GM18907 (cell line): ENCODE data around the gene KIF6.

ENCODE experiments used
- ATAC-seq: cut with Tn5 transposase; IDR thresholded peaks from one replicate; pipeline ENCODE4 v1.9.1; 2021; ENCODE audit warnings: mild to moderate bottlenecking, moderate library complexity; ENCODE audit not compliant: unreplicated experiment

KIF6 gene

GRCh38 chr6:39333644-39334438, 391.4 kb downstream of the KIF6 start:
- no peak for ATAC-seq

DNA sequence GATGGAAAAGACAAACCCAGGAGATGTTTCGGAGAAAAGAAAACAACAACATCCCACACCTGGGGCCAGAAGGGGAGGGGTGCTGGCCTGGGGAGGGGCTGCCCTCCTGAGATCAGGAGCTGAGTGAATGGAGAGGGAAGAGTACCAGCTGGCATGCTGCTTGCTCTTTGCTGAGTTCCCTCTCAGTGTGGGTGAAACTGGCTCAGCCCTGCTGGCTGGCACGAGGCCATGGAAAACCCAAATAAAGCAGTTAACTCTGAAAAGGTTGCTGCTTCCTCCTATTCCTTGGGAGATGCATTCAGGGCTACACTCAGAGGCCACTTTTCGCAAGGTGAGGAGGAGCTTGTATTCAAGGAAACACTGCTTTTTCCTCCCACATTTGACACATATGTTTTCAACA, 394.7 kb downstream of the KIF6 start:
- ATAC-seq = peak; percentile 15

DNA sequence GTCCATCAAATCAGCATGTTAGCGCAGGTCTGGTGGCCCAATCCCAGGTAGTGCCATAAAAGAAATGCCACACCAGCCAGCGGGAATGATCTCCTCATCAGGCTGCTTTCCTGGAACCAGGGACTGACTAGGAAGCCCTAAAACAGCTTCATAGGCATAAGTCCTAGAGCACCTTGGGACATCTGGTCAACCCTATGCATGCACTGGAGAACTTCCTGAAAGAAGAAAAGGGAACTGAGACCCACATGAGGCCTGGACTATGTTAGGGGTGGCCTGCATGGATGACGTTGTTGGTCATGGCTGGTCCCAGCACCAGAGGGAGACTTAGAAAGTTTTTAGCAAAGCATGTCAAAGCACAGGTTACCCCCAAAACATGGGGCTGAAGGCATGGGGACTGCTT, 395.2 kb downstream of the KIF6 start:
- ATAC-seq = peak; percentile 90

- no peak for ATAC-seq
These were observed 397.1 kb downstream of the KIF6 start for GRCh38 chr6:39328066-39328465.

GRCh38 chr6:39327507-39327906, 397.7 kb downstream of the KIF6 start:
- ATAC-seq = no peak

- no peak for ATAC-seq
These were observed 402.8 kb downstream of the KIF6 start, which contains the start of gene KCNK16 for GRCh38 chr6:39322306-39322850. TSS of gene KCNK16 (minus strand) at chr6:39322702. CDS start at chr6:39322540, 162 bp downstream.

DNA sequence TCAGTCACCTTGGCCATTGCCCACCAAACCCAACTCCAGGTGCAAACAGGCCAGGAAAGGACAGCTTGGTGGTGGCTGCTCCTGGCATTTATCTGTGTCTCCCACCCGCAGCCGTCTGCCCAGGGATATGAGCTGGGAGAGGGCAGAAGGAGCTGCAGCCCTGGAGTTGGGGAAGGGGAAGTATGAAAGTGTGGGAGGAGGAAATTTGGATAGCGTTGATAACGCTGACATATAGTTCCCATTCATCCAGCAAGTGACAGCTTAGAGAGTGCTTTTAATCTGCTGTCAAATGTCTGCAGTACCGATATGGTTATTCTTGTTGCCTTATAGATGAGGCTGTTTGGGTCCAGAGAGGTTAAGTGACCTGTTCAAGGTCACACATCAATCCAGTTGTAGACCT, 403.4 kb downstream of the KIF6 start:
- ATAC-seq = no peak

GRCh38 chr6:39320363-39320984, 404.7 kb downstream of the KIF6 start:
- no peak for ATAC-seq

- ATAC-seq = no peak
These were observed 405.4 kb downstream of the KIF6 start for GRCh38 chr6:39319621-39320362.

DNA sequence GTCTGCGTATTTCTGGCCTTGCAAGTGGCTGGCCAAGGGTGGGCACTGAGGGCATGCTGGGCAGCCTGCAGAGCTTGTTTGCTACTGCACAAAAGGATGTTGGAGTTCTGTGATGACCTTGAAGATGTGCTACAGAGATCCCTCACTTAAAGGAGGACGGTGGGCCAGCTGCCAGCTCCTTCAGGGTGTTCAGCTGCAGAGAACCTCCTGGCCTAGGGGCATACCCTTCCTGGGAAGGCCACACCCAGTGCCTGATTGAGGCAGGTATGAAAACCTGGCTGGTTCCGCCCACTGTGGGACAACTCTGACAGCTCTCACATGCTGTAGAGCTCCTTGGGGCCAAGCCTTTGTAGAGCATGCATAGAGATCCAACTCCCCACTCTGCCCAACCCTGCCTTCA, 408.0 kb downstream of the KIF6 start:
- ATAC-seq = no peak

DNA sequence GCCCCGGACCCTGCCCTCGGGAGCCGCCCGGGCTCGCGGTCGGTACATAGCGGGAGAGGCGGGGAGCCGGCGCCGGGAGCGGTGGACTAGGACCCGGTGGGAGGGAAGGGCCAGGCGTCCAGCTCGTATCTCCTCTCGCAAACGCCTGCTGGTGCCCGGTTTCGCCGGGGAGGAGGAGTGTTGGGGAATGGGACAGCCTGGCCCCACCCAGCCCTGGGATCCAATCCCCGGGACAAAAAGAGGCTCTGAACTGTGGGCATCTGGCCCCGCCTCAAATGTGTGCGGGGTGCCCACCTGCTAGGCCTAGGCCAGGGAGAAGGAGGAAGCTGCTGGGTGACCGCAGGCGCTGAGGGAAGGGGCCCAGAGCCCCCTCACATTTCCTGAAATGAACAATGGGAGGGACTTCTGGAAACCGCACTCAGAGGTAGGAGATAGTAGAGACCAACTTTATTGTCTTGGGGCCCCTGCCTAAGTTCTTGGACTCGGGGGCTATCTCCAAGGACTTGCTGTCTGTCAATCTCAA, 410.9 kb downstream of the KIF6 start, which contains the start of gene KCNK17:
Gene KCNK17 (minus strand): TSS at position 147 of the 523 bp plus-strand sequence. CDS start 99 bp downstream, at position 48.
- ATAC-seq = no peak

- ATAC-seq = no peak
These were observed 411.5 kb downstream of the KIF6 start for GRCh38 chr6:39313526-39314272.

- no peak for ATAC-seq
These were observed 412.2 kb downstream of the KIF6 start for GRCh38 chr6:39312912-39313525.

- no peak for ATAC-seq
These were observed 414.7 kb downstream of the KIF6 start for GRCh38 chr6:39310542-39310941.

DNA sequence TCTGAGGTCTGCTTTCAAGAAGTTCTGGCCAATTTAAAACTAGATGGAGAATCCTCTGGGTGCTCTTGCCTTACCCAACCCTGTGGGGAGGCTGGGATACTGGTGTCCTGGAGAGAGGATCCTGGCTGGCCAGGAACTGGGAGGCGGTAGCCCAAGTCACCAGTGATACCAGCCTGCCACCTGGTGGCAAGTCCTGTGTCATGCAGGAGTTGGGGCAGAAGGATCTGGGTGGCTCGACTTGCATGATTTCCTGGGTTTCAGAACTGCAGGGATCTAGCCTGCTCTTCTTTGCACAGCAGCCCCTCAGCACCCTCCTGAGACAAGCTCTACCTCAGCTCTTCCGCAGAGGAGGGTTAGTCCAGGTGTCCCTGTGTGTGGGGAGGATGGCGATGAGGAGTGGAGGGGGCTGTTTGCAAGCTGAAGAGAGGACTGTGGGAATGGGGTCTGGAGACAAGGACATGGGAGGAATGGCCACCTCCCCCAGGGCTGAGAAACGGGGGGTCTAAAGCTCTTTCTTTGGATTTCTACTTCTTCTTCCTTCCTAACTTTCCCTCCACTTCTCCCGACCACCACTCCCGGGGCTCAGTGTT, 415.2 kb downstream of the KIF6 start:
- no peak for ATAC-seq

DNA sequence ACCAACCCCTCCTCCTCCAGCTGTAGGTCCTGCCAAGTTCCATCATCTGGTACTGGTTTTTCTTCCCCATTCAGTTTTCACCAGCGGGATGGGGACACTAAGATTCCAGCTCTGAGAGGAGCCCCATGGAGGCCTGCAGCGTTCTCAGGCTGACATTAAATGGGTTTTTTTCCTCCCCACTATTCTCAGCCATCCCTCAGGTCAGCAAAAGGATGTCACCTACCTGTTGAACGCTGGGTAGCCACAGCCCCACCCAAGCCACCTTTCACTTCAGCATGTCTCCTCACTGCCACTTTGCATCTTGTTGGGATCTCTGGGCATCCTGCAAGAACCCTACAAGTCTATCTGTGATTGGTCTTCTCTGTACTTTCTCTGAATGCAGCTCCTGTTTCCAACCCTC, 417.7 kb downstream of the KIF6 start:
- no peak for ATAC-seq

DNA sequence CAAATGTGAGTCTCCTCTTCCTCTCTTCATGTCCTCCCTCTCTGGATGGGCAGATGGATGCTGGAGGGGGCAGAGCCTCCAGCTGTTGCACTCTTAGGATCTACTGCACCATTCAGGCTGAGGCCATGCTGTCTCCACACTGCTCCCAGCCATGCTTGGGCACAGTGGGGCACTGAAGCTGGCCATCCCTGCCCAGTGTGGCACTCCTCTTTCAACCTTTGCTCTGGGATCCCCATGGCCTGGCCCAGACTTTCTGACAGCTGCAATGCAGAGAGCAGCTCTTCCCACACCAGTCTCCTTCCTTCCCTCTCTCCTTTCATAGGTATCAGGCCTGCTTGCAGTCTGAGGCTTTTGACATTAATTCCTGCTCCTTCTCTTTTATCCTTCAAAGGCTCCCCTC, 420.3 kb downstream of the KIF6 start:
- ATAC-seq = no peak

GRCh38 chr6:39303425-39304153, 421.6 kb downstream of the KIF6 start:
- peak; percentile 8 for ATAC-seq
